Neural cell (in vitro differentiated cells): ENCODE data around the gene ARHGEF4.

Experiments
- EZH2 ChIP-seq: fragments of 200-600, 300-800 bp; shearing (Covaris generic), sonication (generic); IDR thresholded peaks from 2 replicates; pipeline ENCODE4 v1.6.1; 2014; ENCODE audit warnings: antibody characterized with exemption, low read length, borderline replicate concordance, mild to moderate bottlenecking; ENCODE audit not compliant: insufficient read depth, poor library complexity, severe bottlenecking
- MXI1 ChIP-seq: fragments of 450-650 bp; conservative IDR thresholded peaks from 2 replicates; pipeline ENCODE4 v1.6.1; 2014; ENCODE audit warnings: antibody characterized with exemption, mild to moderate bottlenecking; ENCODE audit not compliant: poor library complexity, severe bottlenecking
- POLR2AphosphoS5 ChIP-seq: IDR thresholded peaks from 2 replicates; pipeline ENCODE4 v1.6.1; 2012
- TAF1 ChIP-seq: IDR thresholded peaks from 2 replicates; pipeline ENCODE4 v1.6.1; 2012; ENCODE audit warnings: low read depth
- TF ChIP-seq, protein P1 (sequence below): fragments of 450-650 bp; IDR thresholded peaks from 2 replicates; pipeline ENCODE4 v1.5.1; 2014; ENCODE audit warnings: antibody characterized with exemption, mild to moderate bottlenecking, moderate library complexity; ENCODE audit not compliant: poor library complexity, severe bottlenecking

DNA sequence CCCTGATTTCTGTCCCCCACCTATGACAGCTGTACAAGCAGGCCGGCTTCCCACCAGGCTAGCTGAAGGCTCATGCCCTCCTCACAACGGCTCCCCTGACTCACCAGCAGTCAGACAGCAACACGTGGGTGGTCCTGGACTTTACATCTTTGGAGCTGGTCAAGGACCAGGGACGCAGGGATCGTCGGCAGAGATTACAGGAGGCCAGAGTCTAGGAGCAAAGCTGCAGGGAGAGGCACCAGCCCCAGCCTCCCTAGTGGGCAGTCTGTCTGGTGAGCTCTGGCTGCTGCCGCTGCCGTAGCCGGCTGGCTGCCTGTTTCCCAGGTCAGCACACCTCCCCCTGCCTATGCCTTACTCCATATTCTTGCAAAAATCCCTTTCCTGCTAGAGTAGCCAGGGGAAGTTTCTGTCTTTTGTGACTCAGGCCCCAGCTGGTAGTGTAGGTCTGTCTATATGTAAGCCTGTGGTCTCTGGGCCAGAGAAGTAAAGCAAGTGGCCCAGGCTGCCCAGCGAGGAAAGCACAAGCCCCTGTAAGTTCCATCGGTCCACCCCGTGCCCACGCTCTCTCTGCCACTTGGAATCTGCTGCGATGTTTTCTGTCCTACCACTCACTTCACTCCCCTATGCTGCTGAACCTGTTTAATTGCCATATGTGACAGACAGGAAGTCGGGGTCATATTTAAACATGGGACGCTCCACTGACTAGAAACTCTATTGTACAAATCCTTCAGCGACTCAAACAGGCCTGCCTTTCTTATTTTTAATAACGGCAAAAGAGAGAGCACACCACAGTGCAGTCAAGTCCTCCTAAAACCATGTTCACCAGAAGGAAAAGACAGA is 2.4 kb upstream of the ARHGEF4 start:
- TF ChIP-seq, protein P1, sequence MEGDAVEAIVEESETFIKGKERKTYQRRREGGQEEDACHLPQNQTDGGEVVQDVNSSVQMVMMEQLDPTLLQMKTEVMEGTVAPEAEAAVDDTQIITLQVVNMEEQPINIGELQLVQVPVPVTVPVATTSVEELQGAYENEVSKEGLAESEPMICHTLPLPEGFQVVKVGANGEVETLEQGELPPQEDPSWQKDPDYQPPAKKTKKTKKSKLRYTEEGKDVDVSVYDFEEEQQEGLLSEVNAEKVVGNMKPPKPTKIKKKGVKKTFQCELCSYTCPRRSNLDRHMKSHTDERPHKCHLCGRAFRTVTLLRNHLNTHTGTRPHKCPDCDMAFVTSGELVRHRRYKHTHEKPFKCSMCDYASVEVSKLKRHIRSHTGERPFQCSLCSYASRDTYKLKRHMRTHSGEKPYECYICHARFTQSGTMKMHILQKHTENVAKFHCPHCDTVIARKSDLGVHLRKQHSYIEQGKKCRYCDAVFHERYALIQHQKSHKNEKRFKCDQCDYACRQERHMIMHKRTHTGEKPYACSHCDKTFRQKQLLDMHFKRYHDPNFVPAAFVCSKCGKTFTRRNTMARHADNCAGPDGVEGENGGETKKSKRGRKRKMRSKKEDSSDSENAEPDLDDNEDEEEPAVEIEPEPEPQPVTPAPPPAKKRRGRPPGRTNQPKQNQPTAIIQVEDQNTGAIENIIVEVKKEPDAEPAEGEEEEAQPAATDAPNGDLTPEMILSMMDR = no peak
- TF ChIP-seq TAF1 = no peak
- TF ChIP-seq EZH2 = no peak
- TF ChIP-seq MXI1 = no peak
- TF ChIP-seq POLR2AphosphoS5 = no peak
